ENCODE data around the gene KRTAP10-4. TPM values are rescaled to one million over a fixed set of nuclear protein-coding genes. Genes with fewer than 3 reads are reported as not detected.
"Not testable (repeated sequence)": the region's sequence is repeated elsewhere in the genome, so short reads cannot be mapped to it uniquely, and the experiment has no call there.

The KRTAP10-4 gene
- total RNA-seq, 1 experiment from 2014 or later = not detected

DNA sequence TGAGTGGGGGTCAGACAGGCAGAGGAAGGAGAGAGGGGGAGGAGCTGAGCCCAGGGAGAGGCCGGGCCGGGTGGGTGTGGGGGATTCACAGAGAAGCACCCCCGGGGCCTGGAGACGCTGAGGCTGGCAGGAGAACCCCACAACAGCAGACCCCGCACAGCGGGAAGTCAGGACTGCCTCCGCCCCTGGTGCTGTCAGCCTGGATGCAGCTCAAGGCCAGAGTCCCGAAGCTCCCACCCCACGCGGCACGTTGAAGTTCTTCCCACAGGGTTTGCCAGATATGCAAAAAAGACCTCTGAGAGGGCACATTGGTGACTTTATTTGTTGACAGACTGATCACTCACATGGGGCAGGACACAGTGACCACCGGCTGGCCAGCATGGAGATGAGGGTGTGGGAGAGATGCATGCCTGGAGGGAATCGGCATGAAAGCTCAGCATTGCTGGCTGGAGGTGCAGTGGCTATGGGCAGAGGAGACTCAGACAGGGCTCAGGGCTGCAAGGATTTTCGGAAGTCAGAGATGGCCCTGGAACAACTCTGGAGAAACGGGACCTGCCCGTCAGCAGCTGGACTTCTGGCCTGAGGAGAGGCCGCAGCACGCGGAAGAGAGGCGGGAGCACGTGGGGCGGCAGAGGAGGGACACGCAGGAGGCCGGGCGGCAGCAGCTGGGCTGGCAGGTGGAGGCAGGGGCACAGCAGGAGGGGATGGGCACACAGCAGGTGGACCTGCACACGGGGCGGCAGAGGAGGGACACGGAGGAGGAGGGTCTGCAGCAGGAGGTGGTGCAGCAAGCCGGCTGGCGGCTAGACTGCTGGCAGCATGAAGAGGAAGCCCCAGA, 15.8 kb upstream of the KRTAP10-4 start:
- TF ChIP-seq EGR1 (IDR thresholded peaks at IDR 0.05; ENCODE audit: low read depth) (no peak), CBX3 (IDR thresholded peaks at IDR 0.05; ENCODE audit: low read depth) (no peak), ZNF274 (IDR thresholded peaks at IDR 0.05; ENCODE audit: low read depth, low read length) (no peak), TCF7L2 (IDR thresholded peaks at IDR 0.05; ENCODE audit: borderline replicate concordance, extremely low read depth, insufficient read depth, insufficient read length) (no peak), JUND (IDR thresholded peaks at IDR 0.05) (no peak), POLR2A (IDR thresholded peaks at IDR 0.05; ENCODE audit: borderline replicate concordance, extremely low read depth, insufficient read depth, insufficient read length) (no peak), SIN3A (IDR thresholded peaks at IDR 0.05; ENCODE audit: low read depth) (no peak), YY1 (IDR thresholded peaks at IDR 0.05; ENCODE audit: extremely low read depth, insufficient replicate concordance, low read depth, low read length) (no peak), EZH2 (IDR thresholded peaks at IDR 0.05) (no peak), CEBPB (IDR thresholded peaks at IDR 0.05; ENCODE audit: low read depth) (no peak), POLR2AphosphoS5 (IDR thresholded peaks at IDR 0.05; ENCODE audit: low read depth, low read length) (no peak), SRF (IDR thresholded peaks at IDR 0.05; ENCODE audit: low read depth) (no peak)
- TF ChIP-seq, protein P1, sequence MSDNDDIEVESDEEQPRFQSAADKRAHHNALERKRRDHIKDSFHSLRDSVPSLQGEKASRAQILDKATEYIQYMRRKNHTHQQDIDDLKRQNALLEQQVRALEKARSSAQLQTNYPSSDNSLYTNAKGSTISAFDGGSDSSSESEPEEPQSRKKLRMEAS (IDR thresholded peaks at IDR 0.05) = no peak
- TF ChIP-seq, protein P2, sequence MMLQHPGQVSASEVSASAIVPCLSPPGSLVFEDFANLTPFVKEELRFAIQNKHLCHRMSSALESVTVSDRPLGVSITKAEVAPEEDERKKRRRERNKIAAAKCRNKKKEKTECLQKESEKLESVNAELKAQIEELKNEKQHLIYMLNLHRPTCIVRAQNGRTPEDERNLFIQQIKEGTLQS (IDR thresholded peaks at IDR 0.05) = no peak
- TF ChIP-seq, protein P3, sequence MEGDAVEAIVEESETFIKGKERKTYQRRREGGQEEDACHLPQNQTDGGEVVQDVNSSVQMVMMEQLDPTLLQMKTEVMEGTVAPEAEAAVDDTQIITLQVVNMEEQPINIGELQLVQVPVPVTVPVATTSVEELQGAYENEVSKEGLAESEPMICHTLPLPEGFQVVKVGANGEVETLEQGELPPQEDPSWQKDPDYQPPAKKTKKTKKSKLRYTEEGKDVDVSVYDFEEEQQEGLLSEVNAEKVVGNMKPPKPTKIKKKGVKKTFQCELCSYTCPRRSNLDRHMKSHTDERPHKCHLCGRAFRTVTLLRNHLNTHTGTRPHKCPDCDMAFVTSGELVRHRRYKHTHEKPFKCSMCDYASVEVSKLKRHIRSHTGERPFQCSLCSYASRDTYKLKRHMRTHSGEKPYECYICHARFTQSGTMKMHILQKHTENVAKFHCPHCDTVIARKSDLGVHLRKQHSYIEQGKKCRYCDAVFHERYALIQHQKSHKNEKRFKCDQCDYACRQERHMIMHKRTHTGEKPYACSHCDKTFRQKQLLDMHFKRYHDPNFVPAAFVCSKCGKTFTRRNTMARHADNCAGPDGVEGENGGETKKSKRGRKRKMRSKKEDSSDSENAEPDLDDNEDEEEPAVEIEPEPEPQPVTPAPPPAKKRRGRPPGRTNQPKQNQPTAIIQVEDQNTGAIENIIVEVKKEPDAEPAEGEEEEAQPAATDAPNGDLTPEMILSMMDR (IDR thresholded peaks at IDR 0.05 in 2 of 3, conservative IDR thresholded peaks at IDR 0.05 in 1 of 3; ENCODE audit: borderline replicate concordance in 1 of 3, insufficient read depth in 1 of 3, low read depth in 2 of 3, low read length in 2 of 3) = no peak
- TF ChIP-seq, protein P4, sequence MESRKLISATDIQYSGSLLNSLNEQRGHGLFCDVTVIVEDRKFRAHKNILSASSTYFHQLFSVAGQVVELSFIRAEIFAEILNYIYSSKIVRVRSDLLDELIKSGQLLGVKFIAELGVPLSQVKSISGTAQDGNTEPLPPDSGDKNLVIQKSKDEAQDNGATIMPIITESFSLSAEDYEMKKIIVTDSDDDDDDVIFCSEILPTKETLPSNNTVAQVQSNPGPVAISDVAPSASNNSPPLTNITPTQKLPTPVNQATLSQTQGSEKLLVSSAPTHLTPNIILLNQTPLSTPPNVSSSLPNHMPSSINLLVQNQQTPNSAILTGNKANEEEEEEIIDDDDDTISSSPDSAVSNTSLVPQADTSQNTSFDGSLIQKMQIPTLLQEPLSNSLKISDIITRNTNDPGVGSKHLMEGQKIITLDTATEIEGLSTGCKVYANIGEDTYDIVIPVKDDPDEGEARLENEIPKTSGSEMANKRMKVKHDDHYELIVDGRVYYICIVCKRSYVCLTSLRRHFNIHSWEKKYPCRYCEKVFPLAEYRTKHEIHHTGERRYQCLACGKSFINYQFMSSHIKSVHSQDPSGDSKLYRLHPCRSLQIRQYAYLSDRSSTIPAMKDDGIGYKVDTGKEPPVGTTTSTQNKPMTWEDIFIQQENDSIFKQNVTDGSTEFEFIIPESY (IDR thresholded peaks at IDR 0.05; ENCODE audit: extremely low read depth, insufficient replicate concordance, low read length) = no peak

DNA sequence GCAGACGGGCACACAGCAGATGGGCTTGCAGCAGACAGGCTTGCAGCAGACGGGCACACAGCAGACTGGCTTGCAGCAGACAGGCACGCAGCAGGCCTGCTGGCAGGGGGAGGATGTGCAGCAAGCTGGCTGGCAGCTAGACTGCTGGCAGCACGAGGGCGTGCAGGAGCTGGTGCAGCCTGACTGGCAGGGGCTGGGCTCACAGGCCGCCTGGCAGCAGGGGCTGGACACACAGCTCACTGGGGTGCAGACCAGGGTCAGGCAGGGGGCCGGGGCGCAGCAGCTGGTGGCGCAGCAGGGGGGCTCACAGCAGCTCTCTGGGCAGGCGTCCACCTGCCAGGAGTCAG, 15.2 kb upstream of the KRTAP10-4 start:
- intact Hi-C loops (cut with micrococcal nuclease); CTCF ChIA-PET; H3K9me2 ChIP-seq (ENCODE audit: insufficient read depth); H3K4me2 ChIP-seq (ENCODE audit: low read length); ATAC-seq; DNase-seq (ENCODE audit: low read depth, low spot score); H2AFZ ChIP-seq (ENCODE audit: low read depth, low read length, poor library complexity, severe bottlenecking); RAD21 ChIA-PET (ENCODE audit: low non-redundant PET in 1 of 2, low total read pairs in 2 of 2, uncharacterized antibody in 2 of 2, unreplicated experiment in 2 of 2); POLR2A ChIA-PET; H3K4me1 ChIP-seq (ENCODE audit: control insufficient read depth in 1 of 2, insufficient read depth in 2 of 2, low read length in 2 of 2); H3K36me3 ChIP-seq (ENCODE audit: control insufficient read depth in 1 of 2, insufficient read depth in 2 of 2, low read length in 2 of 2); H3K27ac ChIP-seq (ENCODE audit: low read depth, low read length); H3K9me3 ChIP-seq (ENCODE audit: control insufficient read depth in 1 of 2, insufficient read depth in 1 of 2, low read depth in 1 of 2, low read length in 2 of 2); BruUV-seq (replicated peaks); H3K9ac ChIP-seq (ENCODE audit: low read length); H3K79me2 ChIP-seq (ENCODE audit: insufficient read depth, low read length); H3K4me3 ChIP-seq (replicated peaks in 1 of 2; ENCODE audit: low read depth in 1 of 2, low read length in 2 of 2); H4K20me1 ChIP-seq (ENCODE audit: insufficient read depth); H3K27me3 ChIP-seq (ENCODE audit: insufficient read depth, low read length): not testable (repeated sequence)

More for the DNA sequence above, 15.8 kb upstream of the KRTAP10-4 start:
- Histone ChIP-seq H3K27me3 (ENCODE audit: insufficient read depth, low read length) (no peaks in the 10 kb centered on the region; the same call in 1 of the 2 replicates), H2AFZ (ENCODE audit: low read depth, low read length, poor library complexity, severe bottlenecking) (no peak overlapping the region), H3K79me2 (ENCODE audit: insufficient read depth, low read length) (no peaks in the 10 kb centered on the region), H3K4me3 (replicated peaks in 1 of 2; ENCODE audit: low read depth in 1 of 2, low read length in 2 of 2) (no peak overlapping the region), H3K4me1 (ENCODE audit: control insufficient read depth in 1 of 2, insufficient read depth in 2 of 2, low read length in 2 of 2) (no peaks in the 10 kb centered on the region), H3K36me3 (ENCODE audit: control insufficient read depth in 1 of 2, insufficient read depth in 2 of 2, low read length in 2 of 2) (no peaks in the 10 kb centered on the region), H3K9ac (ENCODE audit: low read length) (no peak overlapping the region), H3K27ac (ENCODE audit: low read depth, low read length) (no peak overlapping the region), H3K9me2 (ENCODE audit: insufficient read depth) (no peaks in the 10 kb centered on the region), H3K4me2 (ENCODE audit: low read length) (no peak overlapping the region), H3K9me3 (ENCODE audit: control insufficient read depth in 1 of 2, insufficient read depth in 1 of 2, low read depth in 1 of 2, low read length in 2 of 2) (no peaks in the 10 kb centered on the region), H4K20me1 (ENCODE audit: insufficient read depth) (no peaks in the 10 kb centered on the region)
- ChIA-PET CTCF (no interaction called here), RAD21 (ENCODE audit: low non-redundant PET in 1 of 2, low total read pairs in 2 of 2, uncharacterized antibody in 2 of 2, unreplicated experiment in 2 of 2) (no interaction called here), POLR2A (no interaction called here)
- BruUV-seq (replicated peaks) = no TSS peak
- DNase-seq (ENCODE audit: low read depth, low spot score) (no peak), ATAC-seq (no peak)
- intact Hi-C loops (cut with micrococcal nuclease) = no loop called here
